Measurements from ENCODE around the gene MSI2.

Gene MSI2

GRCh38 chr17:57676543-57676942, 420.2 kb downstream of the MSI2 start:
- no peak for DNase-seq (ENCODE audit: low read depth, low spot score)

GRCh38 chr17:57677301-57677700, 421.0 kb downstream of the MSI2 start:
- DNase-seq (ENCODE audit: low read depth, low spot score): no peak

- DNase-seq (ENCODE audit: low read depth, low spot score): no peak
Measured at GRCh38 chr17:57677858-57678257, 421.5 kb downstream of the MSI2 start.

GRCh38 chr17:57678393-57678792, 422.1 kb downstream of the MSI2 start:
- DNase-seq (ENCODE audit: low read depth, low spot score): no peak

GRCh38 chr17:57679356-57679755, 423.0 kb downstream of the MSI2 start:
- DNase-seq (ENCODE audit: low read depth, low spot score): no peak

- no peak for DNase-seq (ENCODE audit: low read depth, low spot score)
Measured at GRCh38 chr17:57679906-57680695, 423.8 kb downstream of the MSI2 start.

- no peak for DNase-seq (ENCODE audit: low read depth, low spot score)
Measured at GRCh38 chr17:57682701-57683100, 426.4 kb downstream of the MSI2 start.

- DNase-seq (ENCODE audit: low read depth, low spot score): no peak
Measured at GRCh38 chr17:57684711-57685498, 428.6 kb downstream of the MSI2 start.

GRCh38 chr17:57685499-57686132, 429.3 kb downstream of the MSI2 start:
- no peak for DNase-seq (ENCODE audit: low read depth, low spot score)

- no peak for DNase-seq (ENCODE audit: low read depth, low spot score)
Measured at GRCh38 chr17:57687642-57688041, 431.3 kb downstream of the MSI2 start.

- no peak for DNase-seq (ENCODE audit: low read depth, low spot score)
Measured at GRCh38 chr17:57689254-57689653, 432.9 kb downstream of the MSI2 start.

- no peak for DNase-seq (ENCODE audit: low read depth, low spot score)
Measured at GRCh38 chr17:57691939-57692338, 435.6 kb downstream of the MSI2 start.

- DNase-seq (ENCODE audit: low read depth, low spot score): no peak
Measured at GRCh38 chr17:57692770-57693169, 436.4 kb downstream of the MSI2 start.

- no peak for DNase-seq (ENCODE audit: low read depth, low spot score)
Measured at GRCh38 chr17:57694051-57694450, 437.7 kb downstream of the MSI2 start.

GRCh38 chr17:57696050-57696449, 439.7 kb downstream of the MSI2 start:
- no peak for DNase-seq (ENCODE audit: low read depth, low spot score)

- DNase-seq (ENCODE audit: low read depth, low spot score): no peak
Measured at GRCh38 chr17:57697197-57697596, 440.9 kb downstream of the MSI2 start.

- no peak for DNase-seq (ENCODE audit: low read depth, low spot score)
Measured at GRCh38 chr17:57697891-57698711, 441.8 kb downstream of the MSI2 start.

GRCh38 chr17:57699751-57700219, 443.5 kb downstream of the MSI2 start:
- DNase-seq (ENCODE audit: low read depth, low spot score): no peak

GRCh38 chr17:57701124-57701523, 444.8 kb downstream of the MSI2 start:
- no peak for DNase-seq (ENCODE audit: low read depth, low spot score)

GRCh38 chr17:57703273-57703672, 446.9 kb downstream of the MSI2 start:
- DNase-seq (ENCODE audit: low read depth, low spot score): no peak

GRCh38 chr17:57704448-57704847, 448.1 kb downstream of the MSI2 start:
- DNase-seq (ENCODE audit: low read depth, low spot score): no peak
